Renal pelvis (tissue), 4 donors: ENCODE data around the gene DCX. TPM values are rescaled to one million over a fixed set of nuclear protein-coding genes. Genes with fewer than 3 reads are reported as not detected.
A peak's percentile ranks its signal among the peaks of the same experiment; 100 is the strongest.

Source experiments
- DNase-seq: peaks from one replicate; pipeline ENCODE4 v3.0.0-alpha.2; 2013
- polyA plus RNA-seq, 3 donors: library from polyadenylated mRNA; unstranded; fragments of 120-200 nt; gene quantifications; one replicate each; pipeline ENCODE4 v1.2.1, GENCODE V29; 2013; ENCODE audit not compliant: insufficient read length in 3 of 3

The DCX gene
- polyA plus RNA-seq, 3 donors = 2.1 to 2.5 (median 2.1) TPM

DNA sequence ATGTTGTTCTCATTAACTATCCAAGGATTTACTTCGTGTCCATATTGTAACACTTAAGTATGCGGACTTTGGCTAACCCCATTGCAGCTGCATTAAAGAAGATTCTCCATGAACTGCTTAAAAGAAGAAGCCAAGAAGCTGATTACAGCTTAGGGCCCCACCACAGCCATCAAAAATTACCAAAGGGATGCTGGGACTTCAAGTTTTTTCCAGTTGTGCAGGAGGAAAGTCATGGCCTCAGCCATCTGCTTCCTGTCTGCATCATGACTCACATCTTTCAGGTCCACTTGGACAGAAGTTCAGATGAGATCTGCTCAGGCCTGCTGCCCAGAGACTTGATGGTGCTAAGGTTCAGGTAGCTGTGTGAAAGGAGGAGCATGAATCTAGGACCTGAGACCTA is 102.9 kb downstream of the DCX start:
- no peak for DNase-seq

- no peak for DNase-seq
These were observed 104.0 kb downstream of the DCX start for GRCh38 chrX:111308039-111308438.

- DNase-seq = no peak
These were observed 109.7 kb downstream of the DCX start for GRCh38 chrX:111302284-111302683.

GRCh38 chrX:111288841-111289240 is 123.2 kb downstream of the DCX start:
- no peak for DNase-seq

GRCh38 chrX:111284631-111285293 is 127.2 kb downstream of the DCX start:
- no peak for DNase-seq

DNA sequence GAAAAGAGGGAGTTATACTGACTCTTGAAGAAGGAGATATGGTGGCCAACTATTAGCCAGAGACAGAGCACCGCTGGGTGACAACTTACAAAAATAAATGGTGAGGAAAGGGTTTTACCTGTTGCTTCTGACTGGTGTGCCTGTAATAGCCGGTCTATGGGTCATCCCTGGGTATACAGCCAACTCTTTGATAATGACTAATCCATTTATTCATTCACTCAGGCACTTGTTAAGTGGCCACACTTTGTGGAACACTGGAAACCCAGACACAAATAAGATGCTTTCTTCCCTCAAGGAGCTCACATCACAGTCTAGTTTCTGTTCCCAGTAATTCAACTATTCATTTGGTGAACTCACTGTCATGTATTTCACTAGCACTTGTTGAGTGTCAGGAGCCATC is 128.5 kb downstream of the DCX start:
- no peak for DNase-seq

DNA sequence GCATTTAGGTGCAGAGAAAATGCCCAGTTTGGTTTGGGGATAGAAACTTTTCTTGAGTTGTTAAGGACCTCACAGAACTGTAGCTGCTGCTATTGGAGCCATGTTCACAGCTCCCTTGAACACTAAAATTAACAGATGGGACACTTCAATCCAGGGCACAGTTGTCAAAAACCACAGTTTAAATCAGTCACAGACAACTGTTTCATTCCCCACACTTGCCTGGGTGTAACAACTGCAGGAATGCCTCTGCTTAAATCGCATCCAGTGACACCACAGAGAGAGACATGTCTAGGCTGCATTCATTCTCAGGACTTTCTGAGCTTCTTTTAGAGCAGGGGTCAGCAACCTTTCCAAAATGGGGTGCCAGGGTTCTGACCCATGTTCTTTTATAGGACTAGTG is 129.0 kb downstream of the DCX start:
- no peak for DNase-seq

DNA sequence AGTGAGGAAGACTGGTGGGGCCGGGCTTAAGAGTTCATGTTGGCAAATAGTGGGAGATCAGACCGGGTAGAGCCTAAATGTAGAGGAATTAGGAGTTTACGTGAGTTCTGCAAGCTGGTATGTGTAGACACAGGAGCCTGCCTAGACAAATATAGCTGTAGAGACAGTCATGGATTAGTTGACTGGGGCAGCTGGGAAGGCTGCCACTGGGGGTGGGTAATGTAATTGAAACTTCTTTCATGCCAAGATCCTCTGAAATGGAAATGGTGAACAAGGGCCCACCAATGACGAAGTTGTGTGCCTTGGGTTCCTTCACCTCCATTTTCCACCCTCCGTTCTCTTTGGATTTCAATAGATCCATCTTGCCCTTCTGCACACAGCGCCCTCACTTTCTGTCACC is 129.9 kb downstream of the DCX start:
- no peak for DNase-seq

- peak; percentile 19 for DNase-seq
These were observed 141.7 kb downstream of the DCX start, which contains the start of gene CAPN6 for GRCh38 chrX:111270339-111270738. Gene CAPN6, minus strand, starts transcription at chrX:111270483. Its CDS starts 6,547 bp downstream, at chrX:111263936.

- no peak for DNase-seq
These were observed 143.5 kb downstream of the DCX start for GRCh38 chrX:111268506-111268905.

DNA sequence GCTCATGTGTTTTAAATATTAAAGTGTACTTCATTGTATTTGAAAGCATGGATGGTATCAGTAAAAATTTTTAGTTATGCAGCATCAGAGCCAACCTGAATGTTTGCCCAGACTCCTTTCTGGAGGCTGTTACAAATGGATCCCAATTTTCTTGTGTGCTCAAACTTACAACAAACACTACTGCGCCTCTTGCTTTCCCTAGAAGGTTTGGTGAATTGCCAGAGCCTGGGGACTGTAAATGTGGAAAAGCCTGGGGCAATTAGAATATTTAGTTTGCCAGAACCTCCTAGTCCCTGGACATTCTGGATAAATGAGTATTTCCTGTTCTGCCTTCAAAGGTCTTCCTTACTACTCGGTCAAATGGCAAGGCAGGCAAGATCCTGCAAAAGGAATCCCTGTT is 146.5 kb downstream of the DCX start:
- DNase-seq = no peak

- DNase-seq = no peak
These were observed 147.6 kb downstream of the DCX start for GRCh38 chrX:111264385-111264784.

- no peak for DNase-seq
These were observed 149.9 kb downstream of the DCX start for GRCh38 chrX:111262086-111262485.

DNA sequence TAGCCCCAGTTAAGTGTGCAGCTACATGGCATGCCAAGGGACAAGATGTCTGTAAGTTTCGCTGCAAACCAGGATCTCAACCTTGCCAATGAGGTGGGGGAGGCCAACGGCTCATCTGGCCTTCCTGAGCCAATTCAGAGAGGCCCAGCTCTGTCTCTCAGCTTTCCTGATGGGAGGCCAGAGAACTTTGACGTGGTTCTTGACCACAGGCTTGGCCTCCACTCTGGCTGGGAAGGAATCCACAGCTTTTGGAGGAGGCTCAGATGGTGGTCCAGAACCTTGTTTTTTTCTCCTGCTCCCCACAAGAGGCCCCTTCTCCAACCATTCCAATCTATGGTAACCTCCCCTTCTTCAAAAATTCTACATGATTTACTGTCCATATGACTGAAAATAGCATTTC is 151.5 kb downstream of the DCX start:
- no peak for DNase-seq

DNA sequence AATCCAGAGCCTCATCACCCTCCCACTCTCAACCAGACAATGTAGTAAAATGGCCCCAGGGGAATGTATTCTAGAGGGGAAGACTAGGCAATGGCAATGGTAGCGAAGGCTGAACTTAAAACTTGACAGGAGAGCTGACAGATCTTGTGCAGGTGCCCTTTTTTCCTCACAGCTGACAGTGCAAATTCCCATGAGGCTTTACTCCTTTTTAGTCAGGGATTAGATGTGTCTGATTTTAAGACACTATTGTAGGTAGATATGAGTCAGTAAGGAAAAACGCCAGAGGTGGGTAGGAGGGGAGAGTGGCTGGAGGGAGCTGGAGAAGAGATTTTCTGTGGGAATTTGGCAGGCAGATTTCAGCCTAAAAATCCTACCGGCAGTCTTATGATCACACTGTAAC is 152.4 kb downstream of the DCX start:
- no peak for DNase-seq

DNA sequence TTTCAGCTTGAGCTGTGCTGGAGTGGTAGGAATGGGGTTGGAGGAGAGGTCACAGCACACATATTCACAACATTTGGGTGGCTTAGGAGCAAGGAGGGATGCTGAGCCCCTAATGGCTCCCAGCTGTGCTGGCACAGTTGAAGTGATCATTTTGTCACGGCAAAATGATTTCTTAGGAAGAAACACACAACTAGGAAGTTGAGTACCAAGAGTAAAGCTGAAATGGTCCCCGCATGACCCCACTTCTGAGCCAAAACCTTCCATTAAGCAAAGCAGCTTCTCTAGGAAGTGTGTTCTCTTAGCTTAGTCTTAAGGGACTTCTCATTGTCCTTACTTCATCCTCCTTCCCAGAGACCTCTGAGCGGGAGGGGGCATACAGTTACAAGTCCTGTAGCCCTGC is 154.3 kb downstream of the DCX start:
- DNase-seq = peak; percentile 38

- DNase-seq = no peak
These were observed 156.9 kb downstream of the DCX start for GRCh38 chrX:111254896-111255693.

GRCh38 chrX:111244235-111244750 is 167.7 kb downstream of the DCX start:
- DNase-seq = peak; percentile 10

Other genes starting within 250 kb of the DCX start
- gene CAPN6, start 141.7 kb downstream of the DCX start, polyA plus RNA-seq = 10 to 100 TPM; 22.6 to 24.3 (median 22.8) TPM
- gene SERTM2, start 99.5 kb upstream of the DCX start, polyA plus RNA-seq = under 1 TPM in 2 of 3 donors, not detected in 1; 0.03 to 0.05 TPM